Measurements from ENCODE around the gene STK11. TPM values are rescaled to one million over a fixed set of nuclear protein-coding genes. Genes with fewer than 3 reads are reported as not detected.

Gene STK11
- total RNA-seq, 1 donor from 2014 or later: 27.4 TPM

DNA sequence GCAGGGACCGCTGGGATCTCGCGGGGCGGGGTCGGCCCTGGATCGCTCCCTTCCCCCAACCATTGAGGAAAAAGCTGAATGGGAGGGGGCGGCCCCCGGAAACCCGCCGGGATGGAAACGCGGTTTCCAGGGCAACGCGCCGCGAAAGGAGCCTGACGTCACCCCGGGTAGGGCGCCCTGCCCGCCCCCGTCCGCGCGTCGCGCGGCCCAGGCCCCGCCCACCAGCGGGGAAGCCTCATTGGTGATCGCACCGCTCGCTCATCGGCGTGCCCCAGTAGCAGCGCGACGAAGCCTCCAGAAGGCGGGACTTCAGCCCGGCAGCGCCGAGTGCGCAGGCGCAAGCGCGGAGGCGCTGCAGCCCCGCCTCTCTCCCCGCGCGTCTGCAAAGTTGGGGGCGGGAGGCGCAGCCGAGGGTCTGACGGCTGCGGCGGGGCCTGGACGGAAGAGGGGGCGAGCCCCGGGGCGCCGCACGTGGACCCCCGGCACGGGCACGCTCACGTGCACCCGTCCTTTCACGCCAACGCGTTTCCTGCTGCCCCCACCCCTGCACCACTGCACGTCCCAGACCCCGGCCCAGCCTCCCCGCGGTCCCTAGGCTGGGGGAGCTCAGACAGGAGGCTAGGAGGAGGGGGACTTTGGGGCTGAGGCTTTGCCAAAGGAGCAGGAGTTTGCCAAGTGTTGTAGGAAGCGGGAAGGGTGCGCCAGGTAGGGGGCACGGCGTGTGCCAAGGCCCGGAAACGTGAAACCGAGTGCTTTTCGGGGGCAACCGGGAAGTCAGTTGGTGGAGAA, 55.4 kb downstream of the STK11 start:
- Histone ChIP-seq H3K79me2 (ENCODE audit: low read depth) (peaks cover 27% of the 10 kb centered on the region), H3K4me1 (peaks cover 56% of the 10 kb centered on the region), H3K27ac (no peak overlapping the region), H3K4me2 (peak overlapping the region; percentile 91), H3F3A (ENCODE audit: low read depth) (peaks cover 76% of the 10 kb centered on the region), H4K20me1 (ENCODE audit: low read depth) (peaks cover 46% of the 10 kb centered on the region), H2AFZ (replicated peaks) (peak overlapping the region; percentile 8), H3K9me3 (ENCODE audit: low read depth) (no peaks in the 10 kb centered on the region), H3K9ac (no peak overlapping the region), H3K27me3 (no peaks in the 10 kb centered on the region), H3K36me3 (no peaks in the 10 kb centered on the region), H3K4me3 (peak overlapping the region; percentile 73)
- peak overlapping the region; percentile 79 for H3K27ac Mint-ChIP-seq
- peaks cover 66% of the 10 kb centered on the region for H3K4me1 Mint-ChIP-seq
- DNase-seq (ENCODE audit: low spot score): peak; percentile 99
- H3K4me3 Mint-ChIP-seq: peak overlapping the region; percentile 88
- H3K9me3 Mint-ChIP-seq: no peaks in the 10 kb centered on the region
- TF ChIP-seq, protein P1, sequence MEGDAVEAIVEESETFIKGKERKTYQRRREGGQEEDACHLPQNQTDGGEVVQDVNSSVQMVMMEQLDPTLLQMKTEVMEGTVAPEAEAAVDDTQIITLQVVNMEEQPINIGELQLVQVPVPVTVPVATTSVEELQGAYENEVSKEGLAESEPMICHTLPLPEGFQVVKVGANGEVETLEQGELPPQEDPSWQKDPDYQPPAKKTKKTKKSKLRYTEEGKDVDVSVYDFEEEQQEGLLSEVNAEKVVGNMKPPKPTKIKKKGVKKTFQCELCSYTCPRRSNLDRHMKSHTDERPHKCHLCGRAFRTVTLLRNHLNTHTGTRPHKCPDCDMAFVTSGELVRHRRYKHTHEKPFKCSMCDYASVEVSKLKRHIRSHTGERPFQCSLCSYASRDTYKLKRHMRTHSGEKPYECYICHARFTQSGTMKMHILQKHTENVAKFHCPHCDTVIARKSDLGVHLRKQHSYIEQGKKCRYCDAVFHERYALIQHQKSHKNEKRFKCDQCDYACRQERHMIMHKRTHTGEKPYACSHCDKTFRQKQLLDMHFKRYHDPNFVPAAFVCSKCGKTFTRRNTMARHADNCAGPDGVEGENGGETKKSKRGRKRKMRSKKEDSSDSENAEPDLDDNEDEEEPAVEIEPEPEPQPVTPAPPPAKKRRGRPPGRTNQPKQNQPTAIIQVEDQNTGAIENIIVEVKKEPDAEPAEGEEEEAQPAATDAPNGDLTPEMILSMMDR (IDR thresholded peaks at IDR 0.05): no peak
- no peak for TF ChIP-seq EZH2phosphoT487 (IDR thresholded peaks at IDR 0.05)
- no peak for TF ChIP-seq EZH2 (IDR thresholded peaks at IDR 0.05)
- H3K27me3 Mint-ChIP-seq (ENCODE audit: insufficient read depth, low read depth): peaks cover 12% of the 10 kb centered on the region
- H3K36me3 Mint-ChIP-seq: peaks cover 5% of the 10 kb centered on the region

DNA sequence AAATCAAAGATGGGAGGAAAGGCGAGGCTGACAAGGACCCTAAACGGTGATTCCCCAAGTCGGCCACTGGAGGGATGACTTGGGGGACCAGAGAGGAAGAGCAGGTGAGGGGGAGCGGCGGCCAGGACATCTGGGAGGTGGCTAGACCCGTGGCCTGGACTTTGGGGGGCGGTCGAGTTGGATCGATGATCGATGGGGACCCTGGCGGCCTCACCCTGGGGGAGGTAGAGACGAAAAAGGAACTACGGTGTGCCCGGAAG, 55.9 kb downstream of the STK11 start:
- TF ChIP-seq EZH2phosphoT487 (IDR thresholded peaks at IDR 0.05) (no peak), EZH2 (IDR thresholded peaks at IDR 0.05) (no peak)
- TF ChIP-seq, protein P1 (IDR thresholded peaks at IDR 0.05): peak; percentile 48
- peak overlapping the region; percentile 8 for H2AFZ ChIP-seq (replicated peaks)
- peaks cover 74% of the 10 kb centered on the region for H3F3A ChIP-seq (ENCODE audit: low read depth)
- no peak overlapping the region for H3K9ac ChIP-seq
- peak overlapping the region; percentile 73 for H3K4me3 ChIP-seq
- peak; percentile 81 for DNase-seq (ENCODE audit: low spot score)
- peaks cover 41% of the 10 kb centered on the region for H4K20me1 ChIP-seq (ENCODE audit: low read depth)
- no peaks in the 10 kb centered on the region for H3K9me3 ChIP-seq (ENCODE audit: low read depth)
- Mint-ChIP-seq H3K27me3 (ENCODE audit: insufficient read depth, low read depth) (peaks cover 12% of the 10 kb centered on the region), H3K27ac (peak overlapping the region; percentile 79), H3K4me1 (peaks cover 67% of the 10 kb centered on the region), H3K4me3 (peak overlapping the region; percentile 88), H3K9me3 (no peaks in the 10 kb centered on the region), H3K36me3 (peaks cover 5% of the 10 kb centered on the region)
- peaks cover 58% of the 10 kb centered on the region for H3K4me1 ChIP-seq
- peak overlapping the region; percentile 91 for H3K4me2 ChIP-seq
- H3K36me3 ChIP-seq: no peaks in the 10 kb centered on the region
- H3K79me2 ChIP-seq (ENCODE audit: low read depth): peaks cover 22% of the 10 kb centered on the region
- H3K27ac ChIP-seq: no peak overlapping the region
- no peaks in the 10 kb centered on the region for H3K27me3 ChIP-seq

DNA sequence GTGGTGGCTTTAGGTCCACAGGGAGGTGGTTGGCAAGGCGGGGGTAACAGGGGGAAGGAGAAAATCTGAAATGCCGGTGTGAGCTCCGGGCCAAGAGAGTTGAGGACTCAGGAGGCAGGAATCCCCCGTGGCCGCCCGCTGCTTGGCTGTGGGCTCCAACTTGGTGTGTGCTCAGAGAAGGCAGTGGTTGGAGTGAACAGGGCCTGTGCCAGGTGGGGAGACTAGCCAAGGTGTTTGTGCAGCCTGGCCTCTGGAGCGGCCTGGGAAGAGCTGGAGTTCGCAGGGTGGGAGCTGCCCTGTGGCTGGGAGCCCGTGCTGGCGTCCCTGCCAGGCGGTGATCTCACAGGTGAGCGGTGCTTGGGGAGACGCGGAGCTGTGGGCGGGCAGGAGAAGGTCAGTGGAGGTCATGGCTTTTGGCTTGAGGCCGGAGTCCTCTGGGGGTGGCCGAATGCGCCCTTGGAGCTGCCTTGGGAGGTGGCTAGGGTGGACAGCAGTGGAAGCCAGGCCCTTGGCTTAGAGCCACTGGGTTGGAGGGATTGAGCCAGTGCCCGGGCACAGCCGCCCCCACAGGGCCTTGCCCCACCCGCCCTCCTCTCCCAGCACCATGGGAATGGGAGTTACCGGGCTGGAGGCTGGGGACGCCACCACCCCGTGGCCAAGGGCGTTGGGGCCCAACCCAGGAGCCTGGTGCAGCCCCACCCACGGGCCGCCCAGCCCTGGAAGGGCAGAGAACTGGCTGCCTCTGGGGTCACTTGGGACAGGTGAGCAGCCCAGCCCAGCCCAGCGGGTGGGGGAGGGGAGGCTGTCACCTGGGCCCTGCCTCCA, 56.4 kb downstream of the STK11 start:
- peaks cover 12% of the 10 kb centered on the region for H3K27me3 Mint-ChIP-seq (ENCODE audit: insufficient read depth, low read depth)
- no peak for TF ChIP-seq EZH2phosphoT487 (IDR thresholded peaks at IDR 0.05)
- TF ChIP-seq, protein P1 (IDR thresholded peaks at IDR 0.05): peak; percentile 2
- H3K36me3 Mint-ChIP-seq: peaks cover 5% of the 10 kb centered on the region
- no peaks in the 10 kb centered on the region for H3K9me3 Mint-ChIP-seq
- Histone ChIP-seq H2AFZ (replicated peaks) (no peak overlapping the region), H3K79me2 (ENCODE audit: low read depth) (peaks cover 18% of the 10 kb centered on the region), H3K36me3 (no peaks in the 10 kb centered on the region), H3K9me3 (ENCODE audit: low read depth) (no peaks in the 10 kb centered on the region), H3K27ac (no peak overlapping the region), H3K4me2 (peak overlapping the region; percentile 91), H3K4me3 (peak overlapping the region; percentile 73), H3K4me1 (peaks cover 58% of the 10 kb centered on the region), H3K9ac (no peak overlapping the region), H3K27me3 (peaks cover under 1% of the 10 kb centered on the region), H4K20me1 (ENCODE audit: low read depth) (peaks cover 36% of the 10 kb centered on the region), H3F3A (ENCODE audit: low read depth) (peaks cover 71% of the 10 kb centered on the region)
- peaks cover 67% of the 10 kb centered on the region for H3K4me1 Mint-ChIP-seq
- DNase-seq (ENCODE audit: low spot score): peak; percentile 23
- peak overlapping the region; percentile 79 for H3K27ac Mint-ChIP-seq
- H3K4me3 Mint-ChIP-seq: peak overlapping the region; percentile 88
